ENCODE results near the gene RTL5. TPM values are rescaled to one million over a fixed set of nuclear protein-coding genes. Genes with fewer than 3 reads are reported as not detected.
A peak's percentile ranks its signal among the peaks of the same experiment; 100 is the strongest.

Gene RTL5
- total and polyA plus RNA-seq, 4 donors = 0.32 to 1.9 (median 0.96) TPM

DNA sequence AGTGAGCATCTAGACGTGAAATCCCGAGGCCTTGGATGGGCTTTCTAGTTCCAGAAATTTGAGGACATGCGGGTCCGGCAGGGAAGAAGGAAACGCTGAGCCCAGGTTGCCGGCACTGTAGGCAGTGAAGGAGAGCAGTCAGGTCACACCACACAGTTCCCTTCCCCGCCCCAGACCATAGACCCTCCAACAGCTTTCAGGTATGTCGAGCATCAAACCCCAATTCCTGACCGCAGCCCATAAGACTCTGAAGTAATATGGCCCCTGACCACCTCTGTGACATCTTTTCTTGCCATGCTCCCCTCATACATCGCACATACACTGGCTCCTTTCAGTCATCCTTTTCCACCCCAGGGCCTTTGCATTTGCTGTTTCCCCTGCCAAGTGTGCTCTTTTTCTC lies 23.0 kb downstream of the RTL5 start:
- no peaks in the 10 kb centered on the region for H3K36me3 ChIP-seq (ENCODE audit: control insufficient read depth in 4 of 4, insufficient read depth in 3 of 4, low read depth in 1 of 4, low read length in 3 of 4)
- no peaks in the 10 kb centered on the region for H3K9me3 ChIP-seq (ENCODE audit: control insufficient read depth in 4 of 4, low read length in 3 of 4)
- H3K4me3 ChIP-seq (ENCODE audit: low read depth in 1 of 3, low read length in 3 of 3) = no peak overlapping the region
- DNase-seq (ENCODE audit: low spot score) = no peak
- TF ChIP-seq FOXA1 (IDR thresholded peaks at IDR 0.05) = no peak
- WGBS = 98% methylated on average over 10 of the region's 10 CpGs
- H3K4me1 ChIP-seq (ENCODE audit: control insufficient read depth in 4 of 4, insufficient read depth in 4 of 4, low read length in 3 of 4) = peaks cover 0 to 3% (median 0%) of the 10 kb centered on the region in 4 donors
- H3K9ac ChIP-seq (ENCODE audit: low read depth in 1 of 2, low read length in 2 of 2) = no peak overlapping the region
- H3K27ac ChIP-seq (ENCODE audit: low read depth in 1 of 2, low read length in 2 of 2) = no peak overlapping the region
- no peaks in the 10 kb centered on the region for H3K27me3 ChIP-seq (ENCODE audit: control insufficient read depth in 4 of 4, insufficient read depth in 4 of 4, low read length in 3 of 4)

DNA sequence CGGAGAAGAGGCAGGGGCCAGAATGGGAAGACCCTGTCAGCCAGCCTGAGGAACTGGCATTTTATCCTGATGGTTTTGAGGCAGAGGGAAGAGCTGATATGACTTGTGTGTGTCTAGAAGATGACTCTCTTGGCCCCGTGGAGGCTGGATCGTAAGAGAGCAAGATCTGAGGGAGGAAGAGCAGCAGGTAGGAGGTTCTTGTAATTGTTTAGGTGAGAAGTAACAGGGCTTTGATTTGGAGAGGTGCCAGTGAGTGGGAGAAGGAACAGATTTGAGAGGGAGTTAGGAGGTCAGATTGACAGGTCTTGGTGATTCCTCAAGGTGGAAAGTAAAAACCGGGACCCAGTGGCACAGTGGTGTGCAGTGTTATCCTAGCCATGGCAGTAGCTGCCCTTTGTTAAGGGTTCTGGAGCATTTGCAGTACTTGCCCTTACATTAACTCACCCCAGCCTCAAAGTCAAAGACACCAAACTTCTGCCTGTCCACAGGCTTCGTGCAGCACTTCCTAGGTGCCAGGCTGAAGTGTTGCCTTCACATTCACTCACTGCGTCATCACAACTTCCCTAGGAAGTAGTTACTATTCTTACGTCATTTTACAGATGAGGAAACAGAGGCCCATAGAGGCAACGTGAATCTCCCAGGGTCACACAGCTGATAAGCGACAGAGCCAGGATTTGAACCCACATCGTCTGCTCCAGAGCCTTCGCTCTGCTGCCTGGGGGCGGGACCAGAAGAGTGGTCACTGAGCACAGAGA lies 23.7 kb downstream of the RTL5 start:
- Histone ChIP-seq H3K4me3 (ENCODE audit: low read depth in 1 of 3, low read length in 3 of 3) (no peak overlapping the region), H3K36me3 (ENCODE audit: control insufficient read depth in 4 of 4, insufficient read depth in 3 of 4, low read depth in 1 of 4, low read length in 3 of 4) (no peaks in the 10 kb centered on the region), H3K27me3 (ENCODE audit: control insufficient read depth in 4 of 4, insufficient read depth in 4 of 4, low read length in 3 of 4) (no peaks in the 10 kb centered on the region), H3K4me1 (ENCODE audit: control insufficient read depth in 4 of 4, insufficient read depth in 4 of 4, low read length in 3 of 4) (peaks cover 0 to 4% (median 2%) of the 10 kb centered on the region in 4 donors), H3K9ac (ENCODE audit: low read depth in 1 of 2, low read length in 2 of 2) (no peak overlapping the region), H3K9me3 (ENCODE audit: control insufficient read depth in 4 of 4, low read length in 3 of 4) (no peaks in the 10 kb centered on the region), H3K27ac (ENCODE audit: low read depth in 1 of 2, low read length in 2 of 2) (peak overlapping the region in 1 of 2 donors; percentile 64)
- TF ChIP-seq, protein P1, sequence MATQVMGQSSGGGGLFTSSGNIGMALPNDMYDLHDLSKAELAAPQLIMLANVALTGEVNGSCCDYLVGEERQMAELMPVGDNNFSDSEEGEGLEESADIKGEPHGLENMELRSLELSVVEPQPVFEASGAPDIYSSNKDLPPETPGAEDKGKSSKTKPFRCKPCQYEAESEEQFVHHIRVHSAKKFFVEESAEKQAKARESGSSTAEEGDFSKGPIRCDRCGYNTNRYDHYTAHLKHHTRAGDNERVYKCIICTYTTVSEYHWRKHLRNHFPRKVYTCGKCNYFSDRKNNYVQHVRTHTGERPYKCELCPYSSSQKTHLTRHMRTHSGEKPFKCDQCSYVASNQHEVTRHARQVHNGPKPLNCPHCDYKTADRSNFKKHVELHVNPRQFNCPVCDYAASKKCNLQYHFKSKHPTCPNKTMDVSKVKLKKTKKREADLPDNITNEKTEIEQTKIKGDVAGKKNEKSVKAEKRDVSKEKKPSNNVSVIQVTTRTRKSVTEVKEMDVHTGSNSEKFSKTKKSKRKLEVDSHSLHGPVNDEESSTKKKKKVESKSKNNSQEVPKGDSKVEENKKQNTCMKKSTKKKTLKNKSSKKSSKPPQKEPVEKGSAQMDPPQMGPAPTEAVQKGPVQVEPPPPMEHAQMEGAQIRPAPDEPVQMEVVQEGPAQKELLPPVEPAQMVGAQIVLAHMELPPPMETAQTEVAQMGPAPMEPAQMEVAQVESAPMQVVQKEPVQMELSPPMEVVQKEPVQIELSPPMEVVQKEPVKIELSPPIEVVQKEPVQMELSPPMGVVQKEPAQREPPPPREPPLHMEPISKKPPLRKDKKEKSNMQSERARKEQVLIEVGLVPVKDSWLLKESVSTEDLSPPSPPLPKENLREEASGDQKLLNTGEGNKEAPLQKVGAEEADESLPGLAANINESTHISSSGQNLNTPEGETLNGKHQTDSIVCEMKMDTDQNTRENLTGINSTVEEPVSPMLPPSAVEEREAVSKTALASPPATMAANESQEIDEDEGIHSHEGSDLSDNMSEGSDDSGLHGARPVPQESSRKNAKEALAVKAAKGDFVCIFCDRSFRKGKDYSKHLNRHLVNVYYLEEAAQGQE (IDR thresholded peaks at IDR 0.05) = no peak
- no peak for TF ChIP-seq RXRA (IDR thresholded peaks at IDR 0.05)
- TF ChIP-seq FOXA1 (IDR thresholded peaks at IDR 0.05) = no peak
- no peak for TF ChIP-seq SP1 (IDR thresholded peaks at IDR 0.05)
- no peak for TF ChIP-seq GABPA (IDR thresholded peaks at IDR 0.05 in 1 of 2, conservative IDR thresholded peaks at IDR 0.05 in 1 of 2)
- TF ChIP-seq, protein P2, sequence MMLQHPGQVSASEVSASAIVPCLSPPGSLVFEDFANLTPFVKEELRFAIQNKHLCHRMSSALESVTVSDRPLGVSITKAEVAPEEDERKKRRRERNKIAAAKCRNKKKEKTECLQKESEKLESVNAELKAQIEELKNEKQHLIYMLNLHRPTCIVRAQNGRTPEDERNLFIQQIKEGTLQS (IDR thresholded peaks at IDR 0.05) = no peak
- TF ChIP-seq FOXA2 (IDR thresholded peaks at IDR 0.05) = no peak
- TF ChIP-seq NR2F2 (IDR thresholded peaks at IDR 0.05) = no peak
- TF ChIP-seq HNF4G (IDR thresholded peaks at IDR 0.05) = no peak
- no peak for TF ChIP-seq JUND (IDR thresholded peaks at IDR 0.05)
- TF ChIP-seq, protein P3, sequence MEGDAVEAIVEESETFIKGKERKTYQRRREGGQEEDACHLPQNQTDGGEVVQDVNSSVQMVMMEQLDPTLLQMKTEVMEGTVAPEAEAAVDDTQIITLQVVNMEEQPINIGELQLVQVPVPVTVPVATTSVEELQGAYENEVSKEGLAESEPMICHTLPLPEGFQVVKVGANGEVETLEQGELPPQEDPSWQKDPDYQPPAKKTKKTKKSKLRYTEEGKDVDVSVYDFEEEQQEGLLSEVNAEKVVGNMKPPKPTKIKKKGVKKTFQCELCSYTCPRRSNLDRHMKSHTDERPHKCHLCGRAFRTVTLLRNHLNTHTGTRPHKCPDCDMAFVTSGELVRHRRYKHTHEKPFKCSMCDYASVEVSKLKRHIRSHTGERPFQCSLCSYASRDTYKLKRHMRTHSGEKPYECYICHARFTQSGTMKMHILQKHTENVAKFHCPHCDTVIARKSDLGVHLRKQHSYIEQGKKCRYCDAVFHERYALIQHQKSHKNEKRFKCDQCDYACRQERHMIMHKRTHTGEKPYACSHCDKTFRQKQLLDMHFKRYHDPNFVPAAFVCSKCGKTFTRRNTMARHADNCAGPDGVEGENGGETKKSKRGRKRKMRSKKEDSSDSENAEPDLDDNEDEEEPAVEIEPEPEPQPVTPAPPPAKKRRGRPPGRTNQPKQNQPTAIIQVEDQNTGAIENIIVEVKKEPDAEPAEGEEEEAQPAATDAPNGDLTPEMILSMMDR (IDR thresholded peaks at IDR 0.05; ENCODE audit: low read depth, low read length, missing input control) = no peak
- TF ChIP-seq, protein P4, sequence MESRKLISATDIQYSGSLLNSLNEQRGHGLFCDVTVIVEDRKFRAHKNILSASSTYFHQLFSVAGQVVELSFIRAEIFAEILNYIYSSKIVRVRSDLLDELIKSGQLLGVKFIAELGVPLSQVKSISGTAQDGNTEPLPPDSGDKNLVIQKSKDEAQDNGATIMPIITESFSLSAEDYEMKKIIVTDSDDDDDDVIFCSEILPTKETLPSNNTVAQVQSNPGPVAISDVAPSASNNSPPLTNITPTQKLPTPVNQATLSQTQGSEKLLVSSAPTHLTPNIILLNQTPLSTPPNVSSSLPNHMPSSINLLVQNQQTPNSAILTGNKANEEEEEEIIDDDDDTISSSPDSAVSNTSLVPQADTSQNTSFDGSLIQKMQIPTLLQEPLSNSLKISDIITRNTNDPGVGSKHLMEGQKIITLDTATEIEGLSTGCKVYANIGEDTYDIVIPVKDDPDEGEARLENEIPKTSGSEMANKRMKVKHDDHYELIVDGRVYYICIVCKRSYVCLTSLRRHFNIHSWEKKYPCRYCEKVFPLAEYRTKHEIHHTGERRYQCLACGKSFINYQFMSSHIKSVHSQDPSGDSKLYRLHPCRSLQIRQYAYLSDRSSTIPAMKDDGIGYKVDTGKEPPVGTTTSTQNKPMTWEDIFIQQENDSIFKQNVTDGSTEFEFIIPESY (IDR thresholded peaks at IDR 0.05) = no peak
- WGBS = 91% methylated on average over 12 of the region's 12 CpGs
- no peak for DNase-seq (ENCODE audit: low spot score)
